NCI-H146 (cell line): ENCODE measurements around the gene RB1.
"Not testable (repeated sequence)": the region's sequence is repeated elsewhere in the genome, so short reads cannot be mapped to it uniquely, and the experiment has no call there.

Source experiments
- DNase-seq: peaks from one replicate; lab custom pipeline; 2025; lab: John Stamatoyannopoulos, UW

Gene RB1

DNA sequence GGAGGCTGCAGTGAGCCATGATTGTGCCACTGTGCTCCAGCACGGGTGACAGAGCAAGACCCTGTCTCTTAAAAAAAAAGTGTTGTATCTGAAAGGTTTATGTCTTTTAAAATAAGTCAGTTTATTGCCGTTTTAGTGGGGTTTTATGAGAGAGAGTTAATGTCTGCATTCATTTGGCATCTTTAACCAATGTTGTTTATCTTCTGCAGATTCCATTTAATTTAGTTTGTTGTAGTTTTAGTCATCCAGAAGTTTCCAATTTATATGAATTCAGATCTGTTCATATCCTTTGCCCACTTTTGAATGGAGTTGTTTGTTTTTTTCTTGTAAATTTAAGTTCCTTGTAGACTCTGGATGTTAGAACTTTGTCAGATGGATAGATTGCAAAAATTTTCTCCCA is 146.1 kb downstream of the RB1 start:
- DNase-seq: no peak

DNA sequence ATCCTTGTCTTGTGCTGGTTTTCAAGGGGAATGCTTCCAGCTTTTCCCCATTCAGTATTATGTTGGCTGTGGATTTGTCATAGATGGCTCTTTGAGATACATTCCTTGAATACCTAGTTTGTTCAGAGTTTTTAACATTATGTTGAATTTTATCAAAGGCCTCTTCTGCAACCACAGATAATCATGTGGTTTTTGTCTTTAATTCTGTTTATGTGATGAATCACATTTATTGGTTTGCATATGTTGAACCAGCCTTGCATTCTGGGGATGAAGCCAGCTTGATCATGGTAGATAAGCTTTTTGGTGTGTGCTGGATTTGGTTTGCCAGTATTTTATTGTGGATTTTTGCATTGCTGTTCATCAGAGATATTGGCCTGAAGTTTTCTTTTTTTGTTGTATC is 147.6 kb downstream of the RB1 start:
- DNase-seq: not testable (repeated sequence)

DNA sequence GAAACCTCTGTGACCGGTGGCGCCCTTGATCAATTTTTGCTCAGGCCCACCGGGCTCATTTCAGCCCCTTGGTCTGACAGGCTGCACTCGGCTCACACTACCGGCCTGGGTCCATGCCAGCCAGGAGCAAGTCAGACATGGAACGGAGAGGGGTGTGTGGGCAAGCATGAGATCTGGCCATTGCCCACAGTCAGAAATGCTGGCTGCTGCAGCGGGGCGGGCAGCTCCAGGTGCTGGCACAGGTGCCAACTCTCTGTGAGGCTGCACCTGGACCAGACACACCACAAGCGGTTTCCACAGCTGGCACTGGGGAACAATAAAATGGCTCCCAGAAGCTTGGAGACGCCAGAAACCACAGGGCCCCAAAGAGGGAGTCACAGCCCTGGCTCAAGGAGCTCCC is 153.0 kb downstream of the RB1 start:
- no peak for DNase-seq

DNA sequence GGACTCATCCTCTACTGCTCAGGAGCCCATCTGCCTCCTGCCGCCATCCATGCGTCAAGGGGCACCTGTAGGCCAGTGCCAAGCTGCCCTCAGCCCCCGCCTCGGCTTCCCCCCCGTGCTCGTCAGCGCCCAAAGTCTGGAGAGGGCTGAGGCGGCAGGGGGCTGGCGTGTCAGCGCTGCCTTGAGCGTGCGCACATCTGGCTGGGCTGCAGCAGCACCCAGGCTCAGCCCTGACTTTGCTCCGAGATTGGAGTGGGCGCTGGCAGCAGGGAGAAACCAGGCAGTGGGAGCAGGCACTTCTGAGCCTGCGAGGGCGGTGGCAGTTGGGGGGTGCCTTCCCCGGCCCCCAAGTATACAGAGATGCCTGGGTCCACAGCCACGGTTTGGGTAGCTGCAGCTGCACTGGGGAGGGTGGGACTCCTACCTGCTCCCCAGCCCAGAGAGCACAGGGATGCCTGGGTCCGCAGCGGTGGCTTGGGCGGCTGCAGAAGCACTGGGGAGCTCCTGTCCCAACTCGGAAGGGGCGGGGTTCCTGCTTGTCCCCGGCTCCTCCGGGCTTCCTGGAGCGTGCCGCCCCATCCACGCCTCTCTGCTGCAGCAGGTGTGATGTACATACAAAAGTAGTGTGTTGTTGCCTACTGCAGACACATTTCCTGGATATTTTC is 154.2 kb downstream of the RB1 start:
- no peak for DNase-seq

DNA sequence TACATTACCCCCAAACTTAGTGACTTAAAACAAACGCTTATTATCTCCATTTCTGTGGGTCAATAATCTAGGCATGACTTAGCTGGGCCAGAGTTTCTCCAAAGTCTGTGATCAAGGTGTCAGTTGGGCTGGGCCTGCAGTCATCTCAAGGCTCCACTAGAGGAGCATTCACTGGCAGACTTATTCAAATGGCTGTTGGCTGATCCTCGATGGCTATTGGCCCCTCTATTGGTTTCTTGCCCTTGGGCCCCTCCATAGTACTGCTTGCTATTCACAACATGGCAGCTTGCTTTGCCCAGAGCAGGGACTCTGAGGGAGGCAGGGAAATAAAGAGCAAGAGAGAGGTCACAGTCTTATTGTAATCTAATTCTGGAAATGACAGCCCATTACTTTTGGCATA is 171.7 kb downstream of the RB1 start:
- DNase-seq: no peak

DNA sequence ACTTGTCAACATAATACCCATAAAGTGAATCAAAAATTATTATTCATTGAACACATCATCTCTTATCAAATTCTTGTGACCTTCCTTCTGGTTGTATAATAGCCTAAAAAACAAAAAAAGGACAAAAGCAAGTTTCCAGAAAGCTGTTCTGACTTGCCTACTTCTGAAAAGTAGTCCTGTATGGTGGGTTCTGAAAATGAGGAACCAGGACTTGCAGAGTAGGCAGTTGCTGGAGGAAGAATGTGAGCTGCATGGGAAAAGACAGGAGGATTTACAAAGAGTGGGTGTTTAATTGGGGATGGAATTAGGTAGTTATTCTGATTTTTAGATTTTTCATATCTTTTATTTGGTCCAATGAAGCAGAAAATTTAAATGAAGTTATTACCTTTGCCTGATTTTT is 172.7 kb downstream of the RB1 start:
- DNase-seq: no peak

DNA sequence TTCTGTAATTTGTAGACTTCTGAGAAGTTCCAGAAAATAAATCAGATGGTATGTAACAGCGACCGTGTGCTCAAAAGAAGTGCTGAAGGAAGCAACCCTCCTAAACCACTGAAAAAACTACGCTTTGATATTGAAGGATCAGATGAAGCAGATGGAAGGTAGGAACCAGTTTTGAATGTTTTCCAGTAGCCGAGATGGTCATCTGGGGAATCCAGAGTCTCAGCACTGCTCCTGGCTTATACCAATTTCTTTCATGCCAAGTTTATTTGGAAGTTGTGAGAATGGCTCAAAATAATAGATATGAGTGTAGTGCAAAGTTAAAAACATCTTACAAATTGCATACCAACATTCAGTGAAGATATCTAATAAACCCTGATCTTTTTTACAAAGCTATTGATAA is 173.1 kb downstream of the RB1 start:
- DNase-seq: no peak

DNA sequence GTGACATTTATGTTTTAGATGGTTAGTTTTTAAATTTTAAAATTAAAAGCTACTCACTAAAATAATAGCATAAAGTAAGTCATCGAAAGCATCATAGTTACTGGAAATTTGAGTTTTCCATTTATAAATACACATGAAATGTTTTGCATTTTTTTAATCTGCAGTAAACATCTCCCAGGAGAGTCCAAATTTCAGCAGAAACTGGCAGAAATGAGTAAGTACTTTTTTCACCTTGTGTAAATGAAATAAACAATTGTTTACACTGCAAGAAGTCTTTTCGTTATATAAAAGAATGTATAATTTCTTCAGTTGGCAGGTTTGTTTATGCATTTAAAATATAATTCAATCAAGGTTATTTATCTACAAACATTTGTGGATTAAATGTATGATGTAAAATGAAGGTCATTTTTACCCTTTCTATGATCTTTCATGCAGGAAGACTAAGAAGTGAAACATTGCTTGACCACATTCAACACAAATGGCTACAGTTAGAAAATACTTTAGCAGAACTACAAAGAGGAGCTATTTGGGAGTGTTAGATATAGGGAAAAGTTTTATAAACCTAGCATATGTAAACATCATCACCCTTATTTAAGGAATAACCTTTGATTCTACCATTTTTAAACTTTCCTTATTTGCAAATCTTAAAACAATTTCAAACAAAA is 173.8 kb downstream of the RB1 start:
- no peak for DNase-seq

DNA sequence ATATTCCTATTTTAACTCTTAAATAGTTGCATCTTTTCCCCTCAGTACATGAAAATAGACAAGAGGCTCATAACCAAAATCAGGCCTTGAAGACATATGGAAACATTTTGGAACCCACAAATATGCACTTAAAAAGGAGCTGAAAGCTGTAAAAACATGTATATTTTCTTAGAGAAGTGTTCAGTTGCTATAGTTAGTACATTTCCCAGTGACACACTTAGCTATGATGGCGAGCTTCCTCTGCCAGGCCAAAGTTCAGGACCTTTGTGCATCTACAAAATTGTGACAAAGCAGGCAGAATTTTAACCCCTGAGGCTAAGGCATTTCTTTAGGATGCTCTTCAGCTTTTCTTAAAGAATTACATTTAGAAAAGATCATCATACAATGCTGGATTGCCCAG is 174.8 kb downstream of the RB1 start:
- no peak for DNase-seq

DNA sequence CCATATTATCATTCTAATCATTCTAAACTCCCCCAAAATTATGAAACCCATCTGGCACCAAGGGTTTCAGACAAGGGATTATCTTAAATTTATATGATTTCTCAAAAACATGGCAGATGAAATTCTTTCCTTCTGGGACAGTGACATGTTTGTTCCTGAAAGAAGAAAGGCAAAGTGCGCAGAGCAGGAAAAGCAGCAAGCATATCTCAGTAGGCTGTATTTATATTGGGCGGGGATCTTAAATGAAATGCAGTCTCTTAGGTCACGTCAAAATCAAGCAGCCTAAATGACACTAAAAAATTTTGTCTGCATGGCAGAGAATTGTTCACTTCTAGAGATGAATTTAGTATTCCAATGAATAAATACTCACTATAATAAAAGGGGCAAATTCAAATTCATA is 180.0 kb downstream of the RB1 start:
- DNase-seq: no peak

DNA sequence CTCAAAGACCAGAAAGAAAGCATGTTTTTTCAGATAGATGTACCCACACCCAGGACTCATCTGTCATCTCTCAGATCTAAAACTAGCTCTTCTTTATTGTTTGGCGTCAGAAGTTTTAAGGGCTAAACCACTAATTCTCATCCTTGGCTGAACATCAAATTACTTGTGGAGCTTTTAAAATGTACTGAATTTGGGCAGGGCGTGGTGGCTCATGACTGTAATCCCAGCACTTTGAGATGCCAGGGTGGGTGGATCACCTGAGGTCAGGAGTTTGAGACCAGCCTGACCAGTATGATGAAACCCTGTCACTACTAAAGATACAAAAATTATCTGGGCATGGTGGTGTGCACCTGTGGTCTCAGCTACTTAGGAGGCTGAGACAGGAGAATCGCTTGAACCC is 181.9 kb downstream of the RB1 start:
- DNase-seq: no peak

DNA sequence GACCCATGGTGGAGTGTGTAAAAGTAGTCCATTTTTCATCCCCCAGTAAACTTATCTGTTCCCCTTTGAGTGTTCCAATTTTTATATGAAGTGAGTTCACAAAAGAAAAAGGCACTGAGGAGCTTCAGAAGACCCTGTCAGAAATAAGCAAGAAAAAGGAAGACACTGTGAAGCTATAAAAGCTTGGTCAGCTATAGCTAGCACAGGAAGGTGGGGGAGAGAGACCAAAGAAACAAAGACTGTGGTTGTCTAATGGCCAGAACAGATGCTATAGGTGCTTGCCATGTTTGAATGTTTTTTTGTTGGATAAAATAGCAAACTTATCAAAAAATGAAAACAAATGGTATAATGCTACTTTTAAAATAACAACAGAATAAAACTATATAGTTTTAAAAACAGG is 182.8 kb downstream of the RB1 start:
- DNase-seq: no peak

DNA sequence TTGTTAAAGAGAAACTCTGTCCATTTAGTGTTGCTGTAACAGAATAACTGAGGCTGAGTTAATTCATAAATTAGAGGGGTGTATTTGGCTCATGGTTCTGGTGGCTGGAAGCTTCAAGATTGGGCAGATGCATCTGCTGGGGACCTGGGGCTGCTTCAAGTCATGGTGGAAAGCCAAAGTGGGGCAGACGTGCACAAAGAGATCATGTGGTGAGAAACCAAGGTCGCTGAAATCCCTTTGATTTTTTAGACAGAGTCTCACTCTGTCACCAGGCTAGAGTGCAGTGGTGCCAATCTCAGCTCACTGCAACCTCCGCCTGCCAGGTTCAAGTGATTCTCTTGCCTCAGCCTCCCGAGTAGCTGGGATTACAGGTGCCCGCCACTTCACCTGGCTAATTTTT is 183.3 kb downstream of the RB1 start:
- no peak for DNase-seq

DNA sequence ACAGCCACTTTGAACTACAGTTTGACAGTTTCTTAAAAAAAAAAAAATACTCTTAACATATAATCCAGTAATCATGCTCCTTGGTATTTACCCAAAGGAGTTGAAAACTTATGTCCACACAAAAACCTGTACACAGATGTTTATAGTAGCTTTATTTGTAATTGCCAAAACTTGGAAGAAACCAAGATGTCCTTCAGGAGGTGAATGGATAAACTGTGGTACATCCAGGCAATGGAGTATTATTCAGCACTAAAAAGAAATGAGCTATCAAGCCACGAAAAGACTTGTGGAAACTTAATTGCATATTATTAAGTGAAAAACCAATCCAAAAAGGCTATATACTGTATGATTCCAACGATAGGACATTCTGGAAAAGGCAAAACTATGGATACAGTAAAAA is 184.4 kb downstream of the RB1 start:
- DNase-seq: no peak

DNA sequence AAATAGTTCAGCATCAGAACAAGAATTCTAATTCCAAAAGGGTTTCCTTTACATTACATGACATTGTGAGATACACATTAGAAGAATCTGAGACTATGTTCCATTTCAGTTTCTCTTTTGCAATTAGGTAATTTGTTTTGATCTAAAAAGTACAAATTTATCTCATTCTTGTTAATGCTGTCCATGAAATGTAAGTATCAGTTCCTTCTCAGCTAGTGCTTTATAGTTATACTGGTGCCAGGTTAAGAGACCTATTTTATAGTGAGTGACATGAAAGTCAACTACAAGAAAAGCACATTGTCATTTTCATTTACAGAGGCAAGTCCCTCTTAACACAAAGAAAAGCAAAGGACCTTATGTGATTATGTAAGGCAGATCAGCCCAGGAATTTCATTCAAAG is 185.4 kb downstream of the RB1 start:
- no peak for DNase-seq

DNA sequence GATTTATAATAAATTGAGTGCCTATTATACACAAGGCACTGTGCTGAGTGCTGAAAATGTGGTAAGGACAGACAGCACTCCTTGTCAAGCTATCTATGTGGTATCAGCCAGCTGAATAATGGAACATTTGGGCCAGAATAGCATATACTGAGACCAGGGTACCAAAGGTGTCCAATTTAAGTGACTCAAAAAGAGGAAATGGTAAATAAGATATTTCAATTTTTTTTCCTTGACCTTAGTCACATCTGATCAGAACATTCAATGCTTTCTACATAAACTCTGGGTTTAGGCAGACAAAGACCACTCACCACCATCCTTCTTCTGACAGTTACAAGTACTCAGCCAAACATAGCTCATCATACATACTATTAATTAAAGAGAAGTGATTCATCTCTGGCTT is 186.1 kb downstream of the RB1 start:
- no peak for DNase-seq

DNA sequence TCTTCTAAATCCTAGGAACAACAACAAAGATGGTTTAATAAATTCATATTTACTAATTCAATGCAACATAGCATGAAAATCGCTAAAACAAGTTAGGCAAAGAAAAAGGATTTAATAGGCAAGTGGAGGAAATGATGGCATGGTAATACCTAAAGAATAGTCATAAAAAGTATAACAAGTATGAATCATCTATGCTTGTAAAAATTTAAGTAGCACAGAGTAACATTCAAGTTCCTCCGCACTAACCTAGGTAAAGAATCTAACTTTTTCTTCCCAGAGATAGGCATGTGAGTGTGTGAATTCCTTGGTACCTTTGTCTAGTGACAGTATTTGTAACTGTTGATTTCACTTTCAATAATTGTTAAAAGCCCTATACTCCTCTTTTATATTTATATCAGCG is 186.7 kb downstream of the RB1 start:
- DNase-seq: no peak

DNA sequence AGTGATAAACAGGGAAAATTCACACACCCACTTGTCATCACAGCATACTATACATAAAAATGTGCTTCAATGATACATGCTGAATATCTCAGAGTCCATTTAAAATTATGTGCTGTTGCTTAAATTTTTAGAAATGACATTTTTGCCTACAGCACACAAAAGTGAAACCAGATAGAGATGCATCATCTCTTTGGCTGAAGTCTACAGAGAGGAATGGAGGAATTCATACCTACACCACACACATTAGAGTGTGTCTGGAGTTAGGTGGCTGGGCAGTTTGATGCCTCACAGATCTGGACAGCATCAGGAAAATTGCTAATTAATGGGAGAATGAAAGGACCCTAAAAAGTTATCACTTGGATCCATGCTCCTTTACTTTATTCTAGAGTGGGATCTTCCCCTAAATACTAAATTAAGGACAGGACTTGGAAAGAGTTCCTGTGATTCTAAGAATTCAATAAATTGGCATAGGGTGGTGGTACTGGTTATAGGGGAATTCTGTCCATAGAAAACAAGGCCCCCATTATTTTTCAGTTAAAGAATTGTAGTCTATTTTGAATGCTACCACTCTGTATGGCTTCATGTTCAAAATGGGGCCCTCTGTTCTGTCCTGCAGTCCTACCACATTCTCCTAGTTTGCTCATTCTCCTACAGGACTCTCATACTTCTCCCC is 188.0 kb downstream of the RB1 start:
- no peak for DNase-seq

DNA sequence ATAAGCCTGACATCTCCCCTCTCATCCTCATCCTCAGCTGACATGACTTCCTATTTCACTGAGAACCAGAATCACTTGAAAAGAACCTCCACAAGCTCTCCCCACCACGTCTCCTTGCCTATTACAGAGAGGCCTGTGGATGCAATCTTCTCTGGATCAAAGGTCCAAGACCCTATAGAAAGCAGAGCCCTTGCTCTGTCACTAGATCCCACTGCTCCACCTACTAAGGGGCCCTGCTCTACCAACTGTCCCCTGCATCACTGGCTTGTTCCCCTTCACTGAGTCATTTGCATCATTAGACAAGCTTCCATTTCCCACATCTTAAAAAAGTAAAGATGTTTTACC is 188.5 kb downstream of the RB1 start:
- DNase-seq: no peak

DNA sequence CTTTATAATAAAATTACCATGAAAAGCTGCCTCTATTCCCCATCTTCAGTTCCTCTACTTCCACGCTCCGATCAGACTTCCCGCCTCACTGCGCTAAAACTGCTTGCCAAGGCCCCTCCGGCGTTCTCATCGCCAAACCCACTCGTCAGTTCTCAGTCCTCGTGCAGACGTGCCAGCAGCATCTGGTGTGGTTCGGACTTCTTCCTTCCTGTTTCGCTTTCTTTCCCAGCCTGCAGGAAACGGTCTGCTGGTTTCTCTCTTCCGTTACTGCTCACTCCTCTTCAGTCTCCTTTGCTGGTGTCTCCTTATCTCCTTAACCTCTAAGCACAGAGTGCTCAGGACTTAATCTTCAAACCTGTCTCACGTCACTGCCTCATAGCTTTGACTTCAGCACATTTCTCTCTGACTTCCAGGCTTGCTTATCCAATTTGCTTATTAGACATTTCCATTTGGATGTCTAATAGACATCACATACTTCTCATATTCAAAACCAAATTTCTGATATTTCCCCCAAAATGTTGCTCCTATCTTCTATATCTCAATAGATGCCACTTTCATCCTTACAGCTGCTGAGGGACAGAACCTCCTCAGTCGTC is 189.0 kb downstream of the RB1 start:
- DNase-seq: no peak

DNA sequence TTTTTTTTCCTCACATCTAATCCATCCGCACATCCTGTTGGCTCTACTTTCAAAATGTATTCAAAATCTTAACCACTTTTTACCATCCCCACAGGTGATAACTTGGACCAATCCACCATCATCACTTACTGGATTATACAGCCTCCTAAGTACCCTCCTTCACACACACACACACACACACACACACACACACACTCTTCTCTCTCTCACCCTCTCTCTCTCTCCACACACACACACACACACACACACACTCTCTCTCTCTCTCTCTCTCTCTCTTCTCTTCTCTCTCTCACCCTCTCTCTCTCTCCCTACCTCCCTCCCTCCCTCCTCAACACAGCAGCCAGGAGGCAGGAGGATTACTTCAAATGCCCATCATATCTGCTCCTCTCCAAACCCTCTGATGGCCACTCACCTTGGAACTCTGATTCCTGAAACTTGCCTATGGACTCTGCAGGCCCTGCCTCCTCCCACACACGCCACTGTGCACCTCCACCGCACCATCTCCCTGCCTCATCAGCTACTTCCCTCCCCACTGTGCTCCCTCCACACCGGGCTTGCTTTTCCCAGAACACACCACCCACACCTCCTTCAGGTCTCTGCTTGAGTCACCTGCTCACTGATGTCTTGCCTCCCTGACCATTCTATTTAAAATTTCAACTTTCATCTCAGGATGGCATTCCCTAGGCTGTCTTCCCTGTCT is 189.7 kb downstream of the RB1 start:
- no peak for DNase-seq

DNA sequence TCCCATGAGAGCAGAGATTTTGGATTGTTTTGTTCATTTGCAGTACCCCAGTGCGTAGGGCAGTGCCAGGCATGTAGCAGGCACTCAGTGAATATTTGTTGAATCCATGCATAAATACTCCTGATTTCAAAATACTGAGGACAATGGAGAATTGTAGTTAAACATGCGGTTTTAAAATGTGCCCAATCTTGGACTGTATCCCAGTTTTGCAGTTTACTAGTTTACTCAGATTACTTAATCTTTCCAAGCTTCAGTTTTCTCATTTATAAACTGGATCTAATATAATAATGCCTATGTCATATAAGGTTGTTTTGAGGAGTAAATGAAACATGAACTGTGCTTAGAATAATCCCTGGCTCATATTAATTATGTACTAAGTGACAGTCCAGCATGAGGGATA is 190.3 kb downstream of the RB1 start:
- DNase-seq: no peak

DNA sequence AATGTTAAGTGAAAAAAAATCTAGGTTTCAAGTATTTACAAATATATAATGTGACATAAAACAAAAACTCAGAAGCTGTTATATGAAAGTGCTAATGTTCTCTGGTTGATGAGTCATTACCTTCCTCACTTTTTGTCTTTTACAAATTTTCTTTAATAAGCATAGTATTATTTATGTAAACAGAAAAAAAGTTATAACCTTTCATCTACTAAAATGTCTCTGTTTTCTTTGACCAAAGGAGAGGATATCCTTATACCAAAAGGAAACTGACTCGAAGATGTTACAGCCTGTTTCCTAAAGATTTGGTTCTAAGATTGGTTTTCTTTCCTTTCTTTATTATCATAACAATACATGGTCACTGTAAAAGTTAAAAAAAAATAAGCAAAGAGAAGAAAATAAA is 191.3 kb downstream of the RB1 start:
- DNase-seq: no peak
